ENCODE data around the gene TTLL5. TPM values are rescaled to one million over a fixed set of nuclear protein-coding genes. Genes with fewer than 3 reads are reported as not detected.

The TTLL5 gene
- polyA plus RNA-seq, 1 of the 3 experiments (the other 2 are of a cell fraction) = 9.6 TPM

GRCh38 chr14:75699331-75699730, 38.3 kb downstream of the TTLL5 start:
- Histone ChIP-seq H4K20me1 (ENCODE audit: insufficient read depth) (no peaks in the 10 kb centered on the region), H3K36me3 (replicated peaks in 1 of 2; ENCODE audit: control insufficient read depth in 1 of 2, insufficient read depth in 2 of 2, low read length in 1 of 2) (peaks cover 24 to 41% of the 10 kb centered on the region in 2 experiments), H3F3A (replicated peaks; ENCODE audit: insufficient read depth) (no peaks in the 10 kb centered on the region), H3K9ac (no peak overlapping the region), H2AFZ (ENCODE audit: low read depth) (no peak overlapping the region), H3K4me2 (no peak overlapping the region), H3K79me2 (ENCODE audit: insufficient read depth) (no peaks in the 10 kb centered on the region), H3K9me2 (no peaks in the 10 kb centered on the region), H3K27me3 (ENCODE audit: insufficient read depth) (no peaks in the 10 kb centered on the region), H3K4me3 (ENCODE audit: low read depth in 2 of 2, low read length in 1 of 2) (no peak overlapping the region), H3K9me3 (no peaks in the 10 kb centered on the region), H3K27ac (ENCODE audit: low read depth in 2 of 2, low read length in 1 of 2) (no peak overlapping the region), H3K4me1 (ENCODE audit: control insufficient read depth in 1 of 2, insufficient read depth in 2 of 2, low read depth in 1 of 2, low read length in 1 of 2) (no peaks in the 10 kb centered on the region; a peak in 1 of 4 replicates)
- POLR2A ChIA-PET = no interaction called here
- CTCF ChIA-PET = interaction anchor here (4.6 kb wide), 1 partner anchor 10 kb away, joined by 24 read pairs; no protein-coding TSS in a partner anchor
- no peak for TF ChIP-seq GABPA (IDR thresholded peaks at IDR 0.05; ENCODE audit: low read depth)
- TF ChIP-seq CHD2 (IDR thresholded peaks at IDR 0.05; ENCODE audit: low read length, partially characterized antibody) = no peak
- TF ChIP-seq REST (IDR thresholded peaks at IDR 0.05; ENCODE audit: low read depth, low read length) = no peak
- no peak for TF ChIP-seq USF1 (IDR thresholded peaks at IDR 0.05; ENCODE audit: borderline replicate concordance, low read depth)
- TF ChIP-seq TEAD4 (IDR thresholded peaks at IDR 0.05; ENCODE audit: borderline replicate concordance, insufficient read depth) = no peak
- TF ChIP-seq SMC3 (IDR thresholded peaks at IDR 0.05; ENCODE audit: low read depth, low read length) = no peak
- no peak for TF ChIP-seq TAF1 (IDR thresholded peaks at IDR 0.05; ENCODE audit: borderline replicate concordance, low read depth, low read length)
- no peak for TF ChIP-seq FOXM1 (IDR thresholded peaks at IDR 0.05; ENCODE audit: low read depth)
- no peak for TF ChIP-seq RFX5 (IDR thresholded peaks at IDR 0.05; ENCODE audit: low read length)
- no peak for TF ChIP-seq RXRA (IDR thresholded peaks at IDR 0.05; ENCODE audit: borderline replicate concordance, low read depth)
- TF ChIP-seq TCF12 (IDR thresholded peaks at IDR 0.05) = no peak
- TF ChIP-seq YY1 (IDR thresholded peaks at IDR 0.05; ENCODE audit: low read depth) = no peak
- TF ChIP-seq SIN3A (IDR thresholded peaks at IDR 0.05; ENCODE audit: borderline replicate concordance, low read depth, low read length) = no peak
- TF ChIP-seq MXI1 (IDR thresholded peaks at IDR 0.05; ENCODE audit: low read depth, low read length) = no peak
- no peak for TF ChIP-seq PBX3 (IDR thresholded peaks at IDR 0.05)
- no peak for TF ChIP-seq NFIC (IDR thresholded peaks at IDR 0.05; ENCODE audit: borderline replicate concordance)
- no peak for TF ChIP-seq RCOR1 (IDR thresholded peaks at IDR 0.05; ENCODE audit: low read length)
- TF ChIP-seq NRF1 (IDR thresholded peaks at IDR 0.05; ENCODE audit: low read depth, low read length) = no peak
- DNase-seq = no peak
- WGBS (ENCODE audit: low lambda C conversion rate) = 93% methylated on average over 3 of the region's 3 CpGs

Data from SK-N-SH (cell line).